Neutrophil (primary cell): ENCODE measurements around the gene ZBTB7B.
A peak's percentile ranks its signal among the peaks of the same experiment; 100 is the strongest.

Experiments
- H3K27ac ChIP-seq: fragments of 200-600 bp; sonication (generic); 2 replicates; pipeline ENCODE4 v1.5.1; 2016; ENCODE audit warnings: mild to moderate bottlenecking, moderate library complexity
- H3K27me3 ChIP-seq: fragments of 200-600 bp; sonication (generic); 2 replicates; pipeline ENCODE4 v1.6.0; 2016; ENCODE audit warnings: mild to moderate bottlenecking
- H3K36me3 ChIP-seq: fragments of 200-600 bp; sonication (generic); 2 replicates; pipeline ENCODE4 v1.5.1; 2017
- H3K4me1 ChIP-seq, 2 experiments: fragments of 200-600 bp in 1 of 2; sonication (generic) in 1 of 2; 1 replicate in 1 of 2; 2 replicates in 1 of 2; pipeline versions ENCODE4 v1.5.1 to v1.6.1; 2013 to 2016; ENCODE audit warnings: low read depth in 1 of 2, low read length in 1 of 2, mild to moderate bottlenecking in 1 of 2, moderate library complexity in 1 of 2; ENCODE audit not compliant: control insufficient read depth in 1 of 2, insufficient read depth in 1 of 2
- H3K4me3 ChIP-seq, 2 experiments: fragments of 200-600 bp in 1 of 2; sonication (generic) in 1 of 2; 1 replicate in 1 of 2; 2 replicates in 1 of 2; pipeline ENCODE4 v1.5.1; 2013 to 2016; ENCODE audit warnings: low read depth in 1 of 2, low read length in 1 of 2, mild to moderate bottlenecking in 1 of 2, moderate library complexity in 1 of 2
- H3K9me3 ChIP-seq: fragments of 200-600 bp; sonication (generic); 2 replicates; pipeline ENCODE4 v1.5.1; 2016
- TF ChIP-seq, protein P1 (sequence below): fragments of 200-600 bp; sonication (generic); IDR thresholded peaks from 2 replicates; pipeline ENCODE4 v1.5.1; 2016; ENCODE audit warnings: antibody characterized with exemption

The ZBTB7B gene

DNA sequence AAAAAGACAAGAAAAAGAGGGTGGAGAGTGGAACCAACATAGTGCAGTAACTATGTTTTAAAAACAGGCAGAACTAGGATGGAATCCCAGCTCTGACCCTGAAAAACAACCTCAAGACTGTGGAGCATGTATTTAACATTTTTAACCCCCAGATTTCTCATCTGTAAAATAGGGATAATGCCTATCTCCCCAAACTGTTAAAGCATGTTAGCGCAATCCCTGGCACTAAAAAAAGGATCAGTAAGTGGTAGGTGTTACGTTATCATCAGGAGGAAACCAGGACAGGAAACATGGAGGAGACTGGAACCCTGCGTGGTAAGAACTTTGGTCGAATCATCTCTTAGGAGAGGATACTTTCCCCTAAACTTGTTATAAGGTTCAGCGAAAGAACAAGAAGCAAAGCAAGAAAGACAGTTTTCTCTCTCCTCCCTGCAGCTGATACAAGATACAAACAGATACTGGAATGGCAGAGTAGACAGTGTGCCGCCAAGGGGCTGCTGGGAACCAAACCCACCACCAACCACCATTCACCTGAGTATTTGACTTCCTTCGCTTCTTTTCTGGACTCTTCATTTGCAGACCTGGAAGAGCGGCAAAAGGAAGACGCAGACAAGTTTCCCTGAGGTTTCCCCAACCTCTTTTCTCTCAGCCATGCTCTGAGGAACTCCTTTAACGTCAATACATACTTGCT, 42.0 kb upstream of the ZBTB7B start:
- H3K27ac ChIP-seq: peak overlapping the region; percentile 98
- H3K9me3 ChIP-seq: no peaks in the 10 kb centered on the region
- peaks cover 31 to 39% of the 10 kb centered on the region in 2 experiments for H3K4me1 ChIP-seq
- peaks cover 40% of the 10 kb centered on the region for H3K36me3 ChIP-seq
- H3K27me3 ChIP-seq: no peaks in the 10 kb centered on the region
- H3K4me3 ChIP-seq: peak overlapping the region; percentile 88 to 99
- TF ChIP-seq, protein P1, sequence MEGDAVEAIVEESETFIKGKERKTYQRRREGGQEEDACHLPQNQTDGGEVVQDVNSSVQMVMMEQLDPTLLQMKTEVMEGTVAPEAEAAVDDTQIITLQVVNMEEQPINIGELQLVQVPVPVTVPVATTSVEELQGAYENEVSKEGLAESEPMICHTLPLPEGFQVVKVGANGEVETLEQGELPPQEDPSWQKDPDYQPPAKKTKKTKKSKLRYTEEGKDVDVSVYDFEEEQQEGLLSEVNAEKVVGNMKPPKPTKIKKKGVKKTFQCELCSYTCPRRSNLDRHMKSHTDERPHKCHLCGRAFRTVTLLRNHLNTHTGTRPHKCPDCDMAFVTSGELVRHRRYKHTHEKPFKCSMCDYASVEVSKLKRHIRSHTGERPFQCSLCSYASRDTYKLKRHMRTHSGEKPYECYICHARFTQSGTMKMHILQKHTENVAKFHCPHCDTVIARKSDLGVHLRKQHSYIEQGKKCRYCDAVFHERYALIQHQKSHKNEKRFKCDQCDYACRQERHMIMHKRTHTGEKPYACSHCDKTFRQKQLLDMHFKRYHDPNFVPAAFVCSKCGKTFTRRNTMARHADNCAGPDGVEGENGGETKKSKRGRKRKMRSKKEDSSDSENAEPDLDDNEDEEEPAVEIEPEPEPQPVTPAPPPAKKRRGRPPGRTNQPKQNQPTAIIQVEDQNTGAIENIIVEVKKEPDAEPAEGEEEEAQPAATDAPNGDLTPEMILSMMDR: no peak

DNA sequence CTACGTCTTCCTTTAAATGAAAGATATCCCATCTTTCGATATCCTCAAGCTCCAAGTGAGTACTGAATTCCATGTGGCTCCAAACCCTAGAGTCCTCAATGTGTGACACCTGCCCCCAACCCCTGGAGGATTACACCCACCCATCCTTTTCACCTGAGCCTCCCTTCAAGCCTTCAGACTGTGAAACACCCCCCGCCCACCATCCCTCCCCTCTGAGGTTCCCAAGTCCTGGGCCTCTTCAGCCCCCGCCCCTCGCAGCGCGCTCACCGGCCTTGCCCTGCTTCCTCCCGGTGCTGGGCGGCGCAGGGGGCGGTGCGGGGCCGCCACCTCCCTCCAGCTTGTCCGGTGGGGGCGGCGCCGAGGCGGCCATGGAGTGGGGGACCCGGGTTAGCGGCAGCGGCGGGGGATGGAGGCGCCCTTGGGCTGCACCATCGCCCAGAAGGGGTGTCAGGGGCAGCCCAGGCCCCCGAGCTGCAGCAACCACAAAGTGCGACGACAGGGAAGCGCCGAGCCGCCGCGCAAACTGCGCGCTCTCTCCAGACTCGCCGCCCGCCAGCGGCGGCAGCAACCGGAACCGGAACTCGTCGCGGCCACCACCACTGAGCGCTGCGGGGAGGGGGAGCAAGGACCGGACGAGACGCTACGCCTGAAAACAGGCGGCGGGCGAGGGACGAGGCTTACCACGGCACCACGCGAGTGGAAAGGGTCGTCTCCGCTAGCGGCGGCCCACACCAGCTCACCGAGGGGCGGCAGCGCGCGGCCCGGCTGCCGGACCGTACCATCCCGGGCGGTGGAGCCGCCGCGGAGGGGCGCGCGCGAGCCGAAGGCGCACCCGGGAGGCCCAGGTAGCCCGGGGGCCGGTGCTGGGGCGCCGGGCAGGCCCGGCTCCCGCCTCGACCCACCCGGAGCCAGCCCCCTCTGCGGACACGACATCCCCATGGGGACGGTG, 41.1 kb upstream of the ZBTB7B start, which contains the start of gene PYGO2:
PYGO2 (minus strand) TSS at position 576 of the 949 bp plus-strand sequence; CDS start at position 370, 206 bp downstream.
- TF ChIP-seq, protein P1: peak; percentile 88
- H3K36me3 ChIP-seq: peaks cover 49% of the 10 kb centered on the region
- H3K4me3 ChIP-seq: peak within 1 kb of the TSS; percentile 88 to 99
- peaks cover 24 to 34% of the 10 kb centered on the region in 2 experiments for H3K4me1 ChIP-seq
- no peaks in the 10 kb centered on the region for H3K9me3 ChIP-seq
- H3K27ac ChIP-seq: peak within 1 kb of the TSS; percentile 98
- H3K27me3 ChIP-seq: no peaks in the 10 kb centered on the region

DNA sequence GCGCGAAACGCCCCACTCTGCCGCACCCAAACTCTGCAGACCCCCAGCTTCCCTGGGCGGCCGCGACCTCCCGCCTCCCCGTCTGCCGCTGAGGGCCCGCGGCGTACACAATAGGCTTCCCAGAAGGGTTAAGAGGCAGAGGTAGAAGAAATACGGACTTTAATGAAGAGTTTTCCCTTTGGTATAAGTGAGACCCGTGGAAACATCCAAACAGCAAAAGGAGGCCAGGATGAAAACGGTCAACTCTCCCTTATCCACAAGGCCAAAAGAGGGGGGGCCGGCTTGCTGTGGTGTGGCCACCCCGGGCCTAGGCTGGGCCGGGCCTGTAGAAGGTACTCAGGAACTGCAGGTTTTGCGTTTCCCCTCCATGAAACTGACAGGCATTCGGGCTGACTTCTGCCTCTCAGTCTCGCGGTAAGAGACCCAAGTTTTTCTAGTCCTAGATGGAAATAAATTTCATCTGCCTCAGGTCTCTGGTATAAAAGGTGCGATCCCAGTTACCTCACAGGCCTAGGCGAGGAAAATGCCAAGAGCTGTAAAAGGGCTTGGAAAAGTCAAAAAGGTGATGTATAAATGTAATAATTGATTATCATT, 40.3 kb upstream of the ZBTB7B start:
- no peaks in the 10 kb centered on the region for H3K27me3 ChIP-seq
- H3K27ac ChIP-seq: peak overlapping the region; percentile 98
- H3K4me1 ChIP-seq: peaks cover 21 to 27% of the 10 kb centered on the region in 2 experiments
- peaks cover 57% of the 10 kb centered on the region for H3K36me3 ChIP-seq
- TF ChIP-seq, protein P1: no peak
- H3K4me3 ChIP-seq: peak overlapping the region; percentile 88 to 99
- no peaks in the 10 kb centered on the region for H3K9me3 ChIP-seq

DNA sequence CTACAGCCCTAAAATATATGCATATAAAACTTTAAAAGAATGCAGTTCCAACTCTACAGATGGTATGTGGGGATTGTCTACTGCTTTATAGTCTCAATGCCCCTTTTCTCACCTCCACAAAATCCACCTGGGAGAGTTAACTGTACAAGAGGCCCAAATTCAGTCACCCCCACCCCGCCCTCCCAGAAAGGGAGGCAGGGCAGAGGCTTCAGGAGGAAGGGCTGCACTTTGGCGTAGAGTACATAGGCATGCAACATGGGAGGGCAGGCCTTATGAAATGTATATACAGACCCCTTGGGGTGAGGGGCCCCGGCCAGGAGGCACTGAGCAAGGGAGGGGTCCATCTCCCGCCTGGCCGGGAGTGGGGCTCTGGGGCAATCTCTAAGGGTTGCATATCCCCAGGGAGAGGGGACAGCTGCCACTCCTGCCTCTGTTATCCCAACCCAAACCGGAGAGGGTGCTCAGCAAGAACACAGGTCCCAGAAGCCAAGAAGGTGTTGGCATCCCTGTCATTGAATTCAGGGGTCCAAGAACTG, 39.7 kb upstream of the ZBTB7B start:
- Histone ChIP-seq H3K4me1 (peaks cover 21 to 27% of the 10 kb centered on the region in 2 experiments), H3K27me3 (no peaks in the 10 kb centered on the region), H3K4me3 (no peak overlapping the region), H3K36me3 (peaks cover 63% of the 10 kb centered on the region), H3K27ac (peak overlapping the region; percentile 98), H3K9me3 (no peaks in the 10 kb centered on the region)
- TF ChIP-seq, protein P1: no peak

DNA sequence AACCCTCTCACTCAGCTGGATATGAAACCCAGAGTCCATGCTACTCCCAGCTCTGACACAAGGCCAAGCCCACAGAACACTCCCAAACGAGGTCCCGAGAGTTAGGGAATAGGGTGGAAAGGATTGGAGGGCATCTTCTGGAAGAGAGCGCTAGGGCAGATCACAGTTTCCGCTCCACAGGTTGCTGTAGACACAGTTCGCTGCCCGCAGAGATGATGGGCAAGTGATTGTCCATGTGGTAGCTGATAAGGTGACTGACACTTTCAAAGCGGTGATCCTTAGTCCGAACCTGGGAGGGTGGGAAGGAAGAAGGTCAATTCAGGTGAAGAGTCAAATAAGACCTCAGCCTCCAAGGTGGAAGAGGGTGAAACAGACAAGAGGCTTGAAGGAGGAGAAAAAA, 39.0 kb upstream of the ZBTB7B start:
- Histone ChIP-seq H3K27me3 (no peaks in the 10 kb centered on the region), H3K36me3 (peaks cover 67% of the 10 kb centered on the region), H3K4me1 (peaks cover 21 to 27% of the 10 kb centered on the region in 2 experiments), H3K4me3 (no peak overlapping the region), H3K9me3 (no peaks in the 10 kb centered on the region), H3K27ac (peak overlapping the region; percentile 13)
- TF ChIP-seq, protein P1: no peak
